Astrocyte (in vitro differentiated cells and primary cell): ENCODE data around the gene GH1. TPM values are rescaled to one million over a fixed set of nuclear protein-coding genes. Genes with fewer than 3 reads are reported as not detected.

Experiments
- DNase-seq: peaks from one replicate; pipeline ENCODE4 v3.0.0-alpha.2; 2010; ENCODE audit warnings: low read depth
- FAIRE-seq: peaks from 2 replicates; lab custom pipeline; 2011; peaks lifted over from hg19 to GRCh38; lab: Jason Lieb, UNC
- H2AFZ ChIP-seq: 2 replicates; pipeline ENCODE4 v1.6.0; 2012; ENCODE audit warnings: low read depth, low read length, inconsistent platforms
- H3K27ac ChIP-seq: 2 replicates; pipeline ENCODE4 v1.5.1; 2011; ENCODE audit warnings: low read depth, low read length, inconsistent platforms
- H3K27me3 ChIP-seq: 2 replicates; pipeline ENCODE4 v1.6.0; 2011; ENCODE audit warnings: low read length, inconsistent platforms; ENCODE audit not compliant: insufficient read depth
- H3K36me3 ChIP-seq: 2 replicates; pipeline ENCODE4 v1.5.1; 2011; ENCODE audit warnings: low read length, inconsistent platforms; ENCODE audit not compliant: insufficient read depth
- H3K4me1 ChIP-seq: 2 replicates; pipeline ENCODE4 v1.5.1; 2011; ENCODE audit warnings: low read length, inconsistent platforms; ENCODE audit not compliant: insufficient read depth
- H3K4me2 ChIP-seq: 2 replicates; pipeline ENCODE4 v1.6.0; 2012; ENCODE audit warnings: low read length, inconsistent platforms
- H3K4me3 ChIP-seq: 2 replicates; pipeline ENCODE4 v1.5.1; 2011; ENCODE audit warnings: low read depth, mild to moderate bottlenecking, low read length, inconsistent platforms; ENCODE audit not compliant: insufficient read depth
- H3K79me2 ChIP-seq: 2 replicates; pipeline ENCODE4 v1.6.0; 2012; ENCODE audit warnings: mild to moderate bottlenecking, low read length, inconsistent platforms; ENCODE audit not compliant: insufficient read depth
- H3K9ac ChIP-seq: 2 replicates; pipeline ENCODE4 v1.6.0; 2012; ENCODE audit warnings: mild to moderate bottlenecking, low read length, inconsistent platforms
- H3K9me3 ChIP-seq: 2 replicates; pipeline ENCODE4 v1.5.1; 2012; ENCODE audit warnings: low read depth, mild to moderate bottlenecking, low read length, inconsistent platforms; ENCODE audit not compliant: insufficient read depth
- H4K20me1 ChIP-seq: 2 replicates; pipeline ENCODE4 v1.6.0; 2012; ENCODE audit warnings: low read length, inconsistent platforms; ENCODE audit not compliant: insufficient read depth
- H3K27ac Mint-ChIP-seq: one replicate; pipeline ENCODE4 v1.8.0; 2021; ENCODE audit warnings: mild to moderate bottlenecking, mixed read lengths; ENCODE audit not compliant: unreplicated experiment
- H3K27me3 Mint-ChIP-seq: one replicate; pipeline ENCODE4 v1.8.0; 2021; ENCODE audit warnings: low read depth, mixed read lengths; ENCODE audit not compliant: unreplicated experiment
- H3K36me3 Mint-ChIP-seq: one replicate; pipeline ENCODE4 v1.8.0; 2021; ENCODE audit warnings: low read depth, mixed read lengths; ENCODE audit not compliant: unreplicated experiment
- H3K4me1 Mint-ChIP-seq: one replicate; pipeline ENCODE4 v1.8.0; 2021; ENCODE audit warnings: low read depth, mixed read lengths; ENCODE audit not compliant: unreplicated experiment
- H3K4me3 Mint-ChIP-seq: one replicate; pipeline ENCODE4 v1.8.0; 2021; ENCODE audit warnings: mild to moderate bottlenecking, moderate library complexity, mixed read lengths; ENCODE audit not compliant: unreplicated experiment
- H3K9me3 Mint-ChIP-seq: one replicate; pipeline ENCODE4 v1.8.0; 2021; ENCODE audit warnings: mild to moderate bottlenecking, mixed read lengths; ENCODE audit not compliant: unreplicated experiment
- CTCF ChIP-seq: IDR thresholded peaks from 2 replicates; pipeline ENCODE4 v1.5.1; 2011; ENCODE audit warnings: low read depth, mild to moderate bottlenecking, inconsistent platforms, low read length, moderate library complexity; ENCODE audit not compliant: insufficient read depth
- EZH2 ChIP-seq: IDR thresholded peaks from 2 replicates; pipeline ENCODE4 v1.6.1; 2012; ENCODE audit warnings: mild to moderate bottlenecking, low read length, inconsistent platforms; ENCODE audit not compliant: insufficient read depth
- total RNA-seq: library from RNA; stranded (reverse); gene quantifications from 2 replicates; pipeline ENCODE4 v1.2.1, GENCODE V29; 2021

Gene GH1
- total RNA-seq, 1 donor from 2014 or later = not detected

GRCh38 chr17:63950940-63951907, 32.6 kb upstream of the GH1 start:
- H3K79me2 ChIP-seq = no peaks in the 10 kb centered on the region
- H4K20me1 ChIP-seq = no peaks in the 10 kb centered on the region
- no peak for TF ChIP-seq EZH2
- TF ChIP-seq CTCF = peak; percentile 7
- no peak overlapping the region for H3K9ac ChIP-seq
- no peak overlapping the region for H2AFZ ChIP-seq
- Mint-ChIP-seq H3K4me1 (peaks cover 2% of the 10 kb centered on the region), H3K4me3 (no peak overlapping the region), H3K36me3 (no peaks in the 10 kb centered on the region), H3K27me3 (peaks cover 29% of the 10 kb centered on the region), H3K27ac (no peak overlapping the region), H3K9me3 (no peaks in the 10 kb centered on the region)
- no peaks in the 10 kb centered on the region for H3K4me1 ChIP-seq
- H3K4me2 ChIP-seq = no peak overlapping the region
- DNase-seq = no peak
- no peak overlapping the region for H3K4me3 ChIP-seq
- no peaks in the 10 kb centered on the region for H3K36me3 ChIP-seq
- no peak for FAIRE-seq
- H3K27me3 ChIP-seq = peaks cover 3% of the 10 kb centered on the region
- no peaks in the 10 kb centered on the region for H3K9me3 ChIP-seq
- H3K27ac ChIP-seq = no peak overlapping the region

DNA sequence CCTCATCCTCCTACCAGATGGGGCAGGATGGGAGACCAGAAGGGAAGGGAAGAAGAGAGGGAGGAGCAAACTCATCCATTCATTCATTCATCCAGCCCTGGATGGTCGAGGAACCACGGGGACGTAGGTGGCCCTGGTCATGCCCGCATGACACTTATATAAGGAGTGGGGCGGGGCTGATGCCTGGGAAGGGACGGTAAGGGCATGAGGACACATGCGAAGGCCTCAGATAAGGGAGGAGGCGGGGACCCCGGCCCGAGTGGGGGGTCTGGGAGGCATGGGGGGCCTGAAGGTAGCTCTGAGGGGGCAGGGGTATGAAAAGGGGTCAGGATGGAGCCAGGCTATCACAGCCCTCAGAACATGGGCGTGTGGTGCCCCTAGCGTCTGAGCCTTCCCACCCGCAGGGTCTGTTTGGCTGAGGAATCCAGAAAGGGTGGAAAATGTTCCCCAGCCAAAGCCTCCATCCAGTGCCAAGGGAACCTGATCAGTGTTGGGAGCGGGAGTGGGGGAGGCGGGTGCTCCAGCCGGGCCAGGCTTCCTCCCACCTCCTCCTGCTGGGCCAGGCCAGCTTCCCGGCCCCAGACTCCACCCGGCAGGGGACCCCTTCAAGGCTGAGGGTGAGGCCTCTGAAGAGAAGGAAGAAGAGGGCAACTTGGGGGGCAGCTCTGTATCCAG, 31.1 kb upstream of the GH1 start:
- H3K79me2 ChIP-seq = no peaks in the 10 kb centered on the region
- FAIRE-seq (no peak), DNase-seq (no peak)
- H2AFZ ChIP-seq = no peak overlapping the region
- H3K4me3 ChIP-seq = no peak overlapping the region
- no peak for TF ChIP-seq EZH2
- Mint-ChIP-seq H3K4me3 (no peak overlapping the region), H3K9me3 (no peaks in the 10 kb centered on the region), H3K4me1 (no peaks in the 10 kb centered on the region), H3K36me3 (no peaks in the 10 kb centered on the region), H3K27me3 (peaks cover 29% of the 10 kb centered on the region), H3K27ac (no peak overlapping the region)
- H3K4me1 ChIP-seq = no peaks in the 10 kb centered on the region
- no peak overlapping the region for H3K9ac ChIP-seq
- no peak overlapping the region for H3K4me2 ChIP-seq
- no peaks in the 10 kb centered on the region for H3K9me3 ChIP-seq
- H4K20me1 ChIP-seq = no peaks in the 10 kb centered on the region
- H3K36me3 ChIP-seq = no peaks in the 10 kb centered on the region
- H3K27ac ChIP-seq = no peak overlapping the region
- H3K27me3 ChIP-seq = peaks cover 3% of the 10 kb centered on the region

DNA sequence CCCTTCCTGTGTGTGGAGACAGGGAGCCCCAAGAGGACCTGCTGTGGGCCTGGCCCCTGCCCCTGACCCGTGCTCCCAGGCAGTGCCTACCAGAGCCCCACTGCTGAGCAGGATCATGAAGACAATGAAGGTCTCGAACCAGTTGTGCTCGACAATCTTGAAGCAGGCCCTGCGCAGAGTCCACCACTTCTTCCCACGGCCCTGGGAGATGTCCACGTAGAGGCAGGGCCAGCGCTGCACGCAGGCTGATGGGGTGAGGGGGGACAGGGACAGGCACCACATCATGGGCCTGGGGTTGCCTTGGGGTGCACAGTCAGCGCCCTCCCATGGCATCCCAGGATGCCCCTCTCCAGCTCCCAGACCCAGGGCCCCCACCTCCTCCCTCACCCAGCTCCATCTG, 29.9 kb upstream of the GH1 start:
- no peak overlapping the region for H2AFZ ChIP-seq
- no peaks in the 10 kb centered on the region for H4K20me1 ChIP-seq
- H3K9me3 Mint-ChIP-seq = peaks cover 1% of the 10 kb centered on the region
- H3K27me3 ChIP-seq = no peaks in the 10 kb centered on the region
- no peak overlapping the region for H3K4me2 ChIP-seq
- DNase-seq (no peak), FAIRE-seq (no peak)
- H3K4me1 ChIP-seq = no peaks in the 10 kb centered on the region
- peaks cover 21% of the 10 kb centered on the region for H3K27me3 Mint-ChIP-seq
- H3K27ac Mint-ChIP-seq = no peak overlapping the region
- H3K79me2 ChIP-seq = no peaks in the 10 kb centered on the region
- no peaks in the 10 kb centered on the region for H3K9me3 ChIP-seq
- no peaks in the 10 kb centered on the region for H3K36me3 Mint-ChIP-seq
- no peaks in the 10 kb centered on the region for H3K4me1 Mint-ChIP-seq
- H3K36me3 ChIP-seq = no peaks in the 10 kb centered on the region
- TF ChIP-seq EZH2 (no peak), CTCF (no peak)
- no peak overlapping the region for H3K4me3 Mint-ChIP-seq
- no peak overlapping the region for H3K9ac ChIP-seq
- no peak overlapping the region for H3K27ac ChIP-seq
- H3K4me3 ChIP-seq = no peak overlapping the region
